PC-9 (cell line): Measurements from ENCODE around the gene FOXJ3.

Experiments used
- CTCF ChIP-seq: fragments of 200-600 bp; sonication (generic); conservative IDR thresholded peaks from 2 replicates; pipeline ENCODE4 v1.6.1; 2017; ENCODE audit warnings: mixed run types, antibody characterized with exemption, mild to moderate bottlenecking, moderate library complexity
- EZH2 ChIP-seq: fragments of 200-600 bp; sonication (generic); IDR thresholded peaks from 2 replicates; pipeline ENCODE4 v1.8.0; 2017; ENCODE audit warnings: antibody characterized with exemption, low read depth

- no peak for TF ChIP-seq CTCF
- TF ChIP-seq EZH2 = no peak
These were observed 171.9 kb downstream of the FOXJ3 start for GRCh38 chr1:42163114-42163513.
